Heart left ventricle (tissue), 16 donors: Measurements from ENCODE around the gene MPZL2. TPM values are rescaled to one million over a fixed set of nuclear protein-coding genes. Genes with fewer than 3 reads are reported as not detected.

ENCODE experiments used
- ATAC-seq, 4 donors: fragments of 200-7000 bp; cut with Tn5 transposase; one replicate each; pipeline ENCODE4 v1.9.1; 2020 to 2022; ENCODE audit warnings: moderate library complexity in 4 of 4, mild to moderate bottlenecking in 3 of 4, moderate number of reproducible peaks in 1 of 4
- DNase-seq, 5 donors: peaks; one replicate each; pipeline ENCODE4 v3.0.0-alpha.2; 2020
- H3K27ac ChIP-seq, 12 donors: fragments of 200-600 bp; sonication (generic) in 4 of 12; one replicate each; pipeline versions ENCODE4 v1.5.0 to v1.8.0; 2016 to 2022; ENCODE audit warnings: mild to moderate bottlenecking in 2 of 12
- H3K27me3 ChIP-seq, 9 donors: fragments of 200-600 bp; sonication (generic) in 2 of 9; one replicate each; pipeline versions ENCODE4 v1.5.1 to v1.8.0; 2016 to 2022; ENCODE audit warnings: mild to moderate bottlenecking in 3 of 9
- H3K36me3 ChIP-seq, 9 donors: fragments of 200-600 bp; sonication (generic) in 2 of 9; one replicate each; pipeline versions ENCODE4 v1.5.0 to v1.8.0; 2018 to 2022; ENCODE audit warnings: mild to moderate bottlenecking in 2 of 9
- H3K4me1 ChIP-seq, 12 donors: fragments of 200-600 bp; sonication (generic) in 4 of 12; one replicate each; pipeline versions ENCODE4 v1.5.0 to v1.8.0; 2016 to 2022; ENCODE audit warnings: mild to moderate bottlenecking in 3 of 12
- H3K4me3 ChIP-seq, 12 donors: fragments of 200-600 bp; sonication (generic) in 4 of 12; one replicate each; pipeline versions ENCODE4 v1.5.0 to v1.8.0; 2017 to 2022; ENCODE audit warnings: mild to moderate bottlenecking in 9 of 12, moderate library complexity in 4 of 12
- H3K9me3 ChIP-seq, 12 donors: fragments of 200-600 bp; sonication (generic) in 4 of 12; one replicate each; pipeline versions ENCODE4 v1.5.0 to v1.8.0; 2016 to 2022; ENCODE audit warnings: mild to moderate bottlenecking in 1 of 12
- CTCF ChIP-seq, 12 donors: fragments of 200-600 bp; sonication (generic) in 4 of 12; IDR thresholded peaks; one replicate each; pipeline versions ENCODE4 v1.5.0 to v1.8.0; 2018 to 2022; ENCODE audit warnings: antibody characterized with exemption in 12 of 12, mild to moderate bottlenecking in 5 of 12
- POLR2A ChIP-seq, 2 donors: fragments of 450-650 bp; IDR thresholded peaks; one replicate each; pipeline ENCODE4 v1.6.1; 2017; ENCODE audit warnings: antibody characterized with exemption in 2 of 2, mild to moderate bottlenecking in 2 of 2, moderate library complexity in 2 of 2
- WGBS, 4 donors: extraction: QIAGEN DNeasy Blood & Tissue Kit in 2 of 4; methylation state at CpG; one replicate each; pipeline versions ENCODE4 v1.1.5 to v1.1.7; 2013 to 2018; 5-methylcytosine and 5-hydroxymethylcytosine counted together
- intact Hi-C, 10 donors: fragments of 100-400 bp; cut with DNase I; formaldehyde crosslinking; loops; one replicate each; pipeline versions ENCODE4 v1.11.1 to v1.14.2; 2022
- polyA plus RNA-seq, 2 donors: library from polyadenylated mRNA; stranded (reverse); fragments of 200-250 nt; gene quantifications; one replicate each; pipeline ENCODE4 v1.2.3, GENCODE V29; 2013
- total RNA-seq, 9 donors: library from RNA; depleted of rRNA in 2 of 9; stranded (reverse); fragments of >200 nt in 2 of 9; fragmentation: NEBNext Ultra II Directional in 3 of 9; extraction: Animal tissue kit (Norgen Biotek cat#: 25700) in 3 of 9; gene quantifications; one replicate each; pipeline versions ENCODE4 v1.1.0 to v1.2.4, GENCODE V29; 2016 to 2023
- donor health status: ischemic (EF 13 %, LVEDD 7.1; RV severe dilation, severe dysfunction).
- donor health status: healthy with polysubstance abuse.
- donor health status: DM: no; HTN: yes; CAD: no.
- donor health status: DM: no; HTN: no; CAD: no.
- donor health status: ischemic (EF 25% LVEDD 6.9; RV normal size, moderate dysfunction).
- donor health status: ischemic (EF 25% LVEDD 5.7; RV mildly dilated, moderate dysfunction).
- donor health status: healthy.
- donor health status: DM: yes; HTN: yes; CAD: no.
- donor health status: ischemic (EF 35%, LVEDD 5.7; RV mildly dilated, moderate dysfunction).
- donor health status: nonischemic (EF 11% LVEDD 7.7; RV severe dilation, severe dysfunction).
- donor health status: DM: yes; HTN: yes; CAD: no.
- donor health status: PGD.
- donor health status: ischemic (EF 29% LVEDD 5.4; RV normal size, mild dysfunction).
- donor health status: nonischemic (EF 23%, LVEDD 6.1; RV moderate dilation, normal function).

The MPZL2 gene
- total and polyA plus RNA-seq, 11 donors, result 7.4 to 29.6 (median 13.0) TPM

GRCh38 chr11:118264569-118265465, 720 bp upstream of the MPZL2 start:
- H3K27ac ChIP-seq, result peak overlapping the region in 7 of 12 donors; percentile 7 to 69 (median 46)
- 69 to 73% (median 70%) methylated on average over 13 of the region's 13 CpGs for WGBS, 4 donors
- intact Hi-C loops, result no loop called here
- no peak for ATAC-seq
- peaks cover 0 to 7% (median 0%) of the 10 kb centered on the region in 9 donors for H3K36me3 ChIP-seq
- TF ChIP-seq POLR2A (IDR thresholded peaks at IDR 0.05), result no peak
- TF ChIP-seq CTCF (IDR thresholded peaks at IDR 0.05), result no peak
- H3K4me1 ChIP-seq, result peaks cover 0 to 24% (median 0%) of the 10 kb centered on the region in 12 donors
- peak overlapping the region in 11 of 12 donors; percentile 11 to 59 (median 48) for H3K4me3 ChIP-seq
- no peaks in the 10 kb centered on the region for H3K9me3 ChIP-seq
- no peak for DNase-seq
- H3K27me3 ChIP-seq, result peaks cover 0 to 8% (median 0%) of the 10 kb centered on the region in 9 donors

- Histone ChIP-seq H3K27ac (no peak overlapping the region), H3K27me3 (peaks cover 0 to 8% (median 0%) of the 10 kb centered on the region in 9 donors), H3K9me3 (no peaks in the 10 kb centered on the region), H3K4me3 (peak overlapping the region in 9 of 12 donors; percentile 41 to 59 (median 51)), H3K36me3 (peaks cover 0 to 7% (median 0%) of the 10 kb centered on the region in 9 donors), H3K4me1 (peaks cover 0 to 24% (median 0%) of the 10 kb centered on the region in 12 donors)
- 80 to 92% (median 81%) methylated on average over 4 of the region's 4 CpGs for WGBS, 4 donors
- intact Hi-C loops, result no loop called here
- DNase-seq, result no peak
- TF ChIP-seq POLR2A (IDR thresholded peaks at IDR 0.05), result no peak
- no peak for TF ChIP-seq CTCF (IDR thresholded peaks at IDR 0.05)
- no peak for ATAC-seq
Measured at GRCh38 chr11:118263112-118263511, 985 bp downstream of the MPZL2 start.

- Histone ChIP-seq H3K27me3 (peaks cover 0 to 8% (median 0%) of the 10 kb centered on the region in 9 donors), H3K4me1 (peaks cover 0 to 18% (median 0%) of the 10 kb centered on the region in 12 donors), H3K27ac (no peak overlapping the region), H3K9me3 (no peaks in the 10 kb centered on the region), H3K4me3 (no peak overlapping the region), H3K36me3 (peaks cover 0 to 14% (median 0%) of the 10 kb centered on the region in 9 donors)
- WGBS, 4 donors, result 88 to 93% (median 90%) methylated on average over 3 of the region's 3 CpGs
- TF ChIP-seq CTCF (IDR thresholded peaks at IDR 0.05) (no peak), POLR2A (IDR thresholded peaks at IDR 0.05) (no peak)
- intact Hi-C loops, result no loop called here
- DNase-seq, result no peak
- ATAC-seq, result no peak
Measured at GRCh38 chr11:118260353-118260752, 3.7 kb downstream of the MPZL2 start.

- TF ChIP-seq CTCF (IDR thresholded peaks at IDR 0.05) (no peak), POLR2A (IDR thresholded peaks at IDR 0.05) (no peak)
- Histone ChIP-seq H3K4me3 (no peak overlapping the region), H3K9me3 (no peaks in the 10 kb centered on the region), H3K4me1 (peaks cover 0 to 18% (median 0%) of the 10 kb centered on the region in 12 donors), H3K36me3 (peaks cover 0 to 14% (median 0%) of the 10 kb centered on the region in 9 donors), H3K27me3 (peaks cover 0 to 14% (median 0%) of the 10 kb centered on the region in 9 donors), H3K27ac (no peak overlapping the region)
- WGBS, 4 donors, result 97 to 100% (median 98%) methylated on average over 1 of the region's 1 CpG
- ATAC-seq (no peak), DNase-seq (no peak)
- intact Hi-C loops, result loop anchor here in 1 of 10 donors (10.0 kb wide), 1 partner anchor 64 kb away; no protein-coding TSS in a partner anchor
Measured at GRCh38 chr11:118259138-118259537, 5.0 kb downstream of the MPZL2 start.
